Measurements from ENCODE around the gene SHC2. TPM values are rescaled to one million over a fixed set of nuclear protein-coding genes. Genes with fewer than 3 reads are reported as not detected.

SHC2 gene, protein sequence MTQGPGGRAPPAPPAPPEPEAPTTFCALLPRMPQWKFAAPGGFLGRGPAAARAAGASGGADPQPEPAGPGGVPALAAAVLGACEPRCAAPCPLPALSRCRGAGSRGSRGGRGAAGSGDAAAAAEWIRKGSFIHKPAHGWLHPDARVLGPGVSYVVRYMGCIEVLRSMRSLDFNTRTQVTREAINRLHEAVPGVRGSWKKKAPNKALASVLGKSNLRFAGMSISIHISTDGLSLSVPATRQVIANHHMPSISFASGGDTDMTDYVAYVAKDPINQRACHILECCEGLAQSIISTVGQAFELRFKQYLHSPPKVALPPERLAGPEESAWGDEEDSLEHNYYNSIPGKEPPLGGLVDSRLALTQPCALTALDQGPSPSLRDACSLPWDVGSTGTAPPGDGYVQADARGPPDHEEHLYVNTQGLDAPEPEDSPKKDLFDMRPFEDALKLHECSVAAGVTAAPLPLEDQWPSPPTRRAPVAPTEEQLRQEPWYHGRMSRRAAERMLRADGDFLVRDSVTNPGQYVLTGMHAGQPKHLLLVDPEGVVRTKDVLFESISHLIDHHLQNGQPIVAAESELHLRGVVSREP
- total RNA-seq = 0.32 and 0.54 TPM in 2 replicates

DNA sequence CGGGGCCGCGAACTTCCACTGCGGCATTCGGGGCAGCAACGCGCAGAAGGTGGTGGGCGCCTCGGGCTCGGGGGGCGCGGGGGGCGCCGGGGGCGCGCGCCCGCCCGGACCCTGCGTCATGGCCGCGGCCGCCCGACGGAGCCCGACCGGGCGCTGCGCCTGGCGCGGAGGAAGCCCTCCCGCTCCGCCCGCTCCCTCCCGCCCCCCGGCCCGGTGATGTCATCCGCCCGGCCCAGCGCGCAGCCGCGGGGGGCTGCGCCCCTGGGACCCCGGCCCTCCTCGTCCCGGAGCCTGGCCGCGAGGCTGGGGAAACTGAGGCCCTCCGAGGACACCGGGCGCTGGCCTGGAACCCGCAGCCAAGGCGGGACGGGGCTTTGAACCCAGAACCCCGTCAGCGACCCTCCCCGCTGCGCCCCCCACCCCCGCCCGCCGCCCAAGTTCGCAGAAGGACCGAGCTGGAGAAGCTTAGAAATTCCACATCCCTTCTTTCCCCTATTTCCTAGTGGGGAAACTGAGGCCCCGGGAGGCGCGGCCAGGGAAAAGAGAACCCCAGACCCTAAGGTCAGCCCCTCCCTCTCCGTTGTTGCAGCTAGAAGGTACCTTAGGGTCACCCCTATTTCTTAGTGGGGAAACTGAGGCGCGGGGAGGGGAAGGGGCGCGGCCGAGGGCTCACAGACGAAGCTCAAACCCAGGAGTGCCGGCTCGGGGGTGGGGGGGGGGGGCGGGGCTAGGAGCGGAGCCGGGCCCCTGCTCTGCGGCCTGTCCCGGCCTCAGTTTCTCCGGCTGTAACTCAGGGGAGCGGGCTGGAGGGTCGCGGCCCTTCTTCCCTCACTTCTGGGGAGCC, at the start of gene SHC2:
TSS of gene SHC2 (minus strand) at position 157 of the 844 bp plus-strand sequence. CDS start at position 120, 37 bp downstream.

DNA sequence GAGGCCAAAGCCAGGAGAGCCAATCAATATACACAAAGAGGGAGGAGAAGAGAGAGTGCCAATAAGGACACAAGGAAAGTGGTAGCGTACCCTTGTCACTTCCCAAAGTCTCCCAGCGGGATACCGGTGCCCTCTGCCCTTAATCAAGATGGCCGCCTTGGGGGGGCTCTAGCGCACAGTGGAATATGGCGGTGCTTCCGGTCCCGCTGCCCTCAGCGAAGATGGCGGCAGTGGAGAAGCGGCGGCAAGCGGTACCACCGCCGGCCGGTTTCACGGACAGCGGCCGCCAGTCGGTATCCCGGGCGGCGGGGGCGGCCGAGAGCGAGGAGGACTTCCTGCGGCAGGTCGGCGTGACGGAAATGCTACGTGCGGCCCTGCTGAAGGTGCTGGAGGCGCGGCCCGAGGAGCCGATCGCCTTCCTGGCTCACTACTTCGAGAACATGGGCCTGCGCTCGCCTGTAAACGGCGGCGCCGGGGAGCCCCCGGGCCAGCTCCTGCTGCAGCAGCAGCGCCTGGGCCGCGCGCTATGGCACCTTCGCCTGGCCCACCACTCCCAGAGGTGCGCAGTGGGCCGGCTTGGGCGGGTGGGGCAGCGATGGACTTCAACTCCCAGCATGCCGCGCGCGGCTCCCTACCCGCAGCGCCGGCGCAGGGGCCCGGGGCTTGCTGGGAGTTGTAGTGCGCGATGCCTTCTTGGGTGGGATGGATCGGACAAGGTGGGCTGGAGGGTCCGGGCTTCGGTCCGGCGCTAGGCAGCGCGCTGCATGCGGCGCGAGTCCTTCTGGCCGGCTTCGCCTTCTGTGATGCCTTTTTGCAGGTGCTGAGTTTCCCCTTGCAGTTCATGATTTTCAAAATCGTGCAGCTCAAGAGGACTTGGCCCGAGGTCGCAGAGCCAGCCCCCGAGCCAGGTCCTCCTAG, 46.7 kb upstream of the SHC2 start, which contains the start of gene TPGS1:
TSS of gene TPGS1 (plus strand) at position 212 of the 918 bp plus-strand sequence. CDS start at position 222, 10 bp downstream.

DNA sequence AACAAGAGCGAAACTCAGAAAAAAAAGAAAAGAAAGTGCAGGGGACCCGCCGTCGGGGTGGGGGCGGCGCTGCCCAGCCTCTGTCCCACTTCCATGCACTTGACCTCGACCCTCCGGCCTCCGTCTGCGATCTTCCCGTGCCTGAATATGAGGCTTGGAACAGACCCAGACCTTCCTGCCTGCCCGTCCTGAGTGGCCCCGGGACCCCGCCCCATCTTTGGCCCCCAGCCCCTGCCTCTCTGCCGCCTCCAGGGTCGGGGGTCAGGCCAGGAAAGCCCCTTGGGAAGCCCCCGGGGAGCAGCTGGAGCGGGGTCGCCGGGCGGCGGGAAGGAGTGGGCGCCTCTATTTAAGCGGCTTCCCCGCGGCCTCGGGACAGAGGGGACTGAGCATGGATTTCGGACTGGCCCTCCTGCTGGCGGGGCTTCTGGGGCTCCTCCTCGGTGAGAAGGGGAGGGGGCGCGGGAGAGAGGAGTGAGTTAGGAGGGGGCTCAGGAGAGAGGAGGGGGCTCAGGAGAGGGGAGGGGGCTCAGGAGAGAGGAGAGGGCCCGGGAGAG, 35.4 kb upstream of the SHC2 start, which contains the start of gene MADCAM1:
TSS of gene MADCAM1 (plus strand) at position 375 of the 554 bp plus-strand sequence. CDS start at position 389, 14 bp downstream.

DNA sequence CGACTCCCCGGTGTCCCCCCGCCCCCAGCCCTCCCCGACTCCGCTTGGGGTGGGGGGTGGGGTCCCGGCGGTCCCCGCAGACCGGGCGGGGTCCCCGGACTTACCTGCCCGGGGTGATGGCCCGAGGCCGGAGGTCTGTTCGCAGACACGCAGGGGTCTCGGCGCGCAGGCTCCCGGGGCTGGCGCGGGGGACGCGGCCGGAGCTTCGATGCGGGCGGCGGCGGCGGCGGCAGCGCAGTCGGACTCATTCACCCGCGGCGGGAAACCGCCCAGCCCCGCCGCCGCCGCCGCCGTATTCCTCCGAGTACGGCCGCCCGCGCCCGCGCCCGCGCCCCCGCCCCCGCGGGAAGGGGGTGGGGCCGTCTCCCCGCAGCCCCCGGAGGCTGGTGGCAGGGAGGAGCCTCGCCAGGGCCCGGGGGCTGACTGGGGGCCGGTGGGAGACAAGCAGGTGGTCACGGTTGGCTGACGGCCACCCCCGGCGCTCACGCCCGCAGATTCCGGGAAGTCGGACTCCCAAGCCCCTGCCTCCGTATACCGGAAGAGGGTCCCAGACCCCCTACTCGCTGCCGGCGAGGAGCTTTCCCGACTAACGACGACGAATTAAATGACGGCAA, 51.8 kb downstream of the SHC2 start, which contains the start of gene C2CD4C:
TSS of gene C2CD4C (minus strand) at position 246 of the 614 bp plus-strand sequence. CDS start 786 bp downstream, outside the sequence.

Other genes with a start within 250 kb of the SHC2 start
- gene PLPP2, start 169.6 kb downstream of the SHC2 start, total RNA-seq = 1.4 TPM in 1 of 2 replicates, not detected in the other
- gene MIER2, start 116.2 kb downstream of the SHC2 start, total RNA-seq = 7.8 and 9.0 TPM in 2 replicates
- gene C2CD4C, start 51.9 kb downstream of the SHC2 start, total RNA-seq = not detected in 2 replicates
- gene MADCAM1, start 35.5 kb upstream of the SHC2 start, total RNA-seq = not detected in 2 replicates
- gene TPGS1, start 46.5 kb upstream of the SHC2 start, total RNA-seq = 28.5 and 35.2 TPM in 2 replicates
- 65.9 and 77.4 TPM in 2 replicates for gene CDC34, start 70.7 kb upstream of the SHC2 start, total RNA-seq
- not detected in 2 replicates for gene GZMM, start 83.0 kb upstream of the SHC2 start, total RNA-seq
- gene BSG, start 111.6 kb upstream of the SHC2 start, total RNA-seq = 919 and 936 TPM in 2 replicates
- 4.2 and 5.6 TPM in 2 replicates for gene HCN2, start 128.8 kb upstream of the SHC2 start, total RNA-seq
- 14.3 and 21.5 TPM in 2 replicates for gene POLRMT, start 172.5 kb upstream of the SHC2 start, total RNA-seq
- not detected in 2 replicates for gene FGF22, start 178.8 kb upstream of the SHC2 start, total RNA-seq
- gene RNF126, start 202.2 kb upstream of the SHC2 start, total RNA-seq = 63.5 and 64.1 TPM in 2 replicates
- 59.1 and 82.9 TPM in 2 replicates for gene FSTL3, start 215.4 kb upstream of the SHC2 start, total RNA-seq
- not detected in 2 replicates for gene PRSS57, start 234.4 kb upstream of the SHC2 start, total RNA-seq
- 50.1 and 56.9 TPM in 2 replicates for gene PALM, start 247.9 kb upstream of the SHC2 start, total RNA-seq